ENCODE data around the gene HERC4. TPM values are rescaled to one million over a fixed set of nuclear protein-coding genes. Genes with fewer than 3 reads are reported as not detected.

The HERC4 gene
- polyA plus RNA-seq, 4 donors = 13.5 to 40.5 (median 30.7) TPM

DNA sequence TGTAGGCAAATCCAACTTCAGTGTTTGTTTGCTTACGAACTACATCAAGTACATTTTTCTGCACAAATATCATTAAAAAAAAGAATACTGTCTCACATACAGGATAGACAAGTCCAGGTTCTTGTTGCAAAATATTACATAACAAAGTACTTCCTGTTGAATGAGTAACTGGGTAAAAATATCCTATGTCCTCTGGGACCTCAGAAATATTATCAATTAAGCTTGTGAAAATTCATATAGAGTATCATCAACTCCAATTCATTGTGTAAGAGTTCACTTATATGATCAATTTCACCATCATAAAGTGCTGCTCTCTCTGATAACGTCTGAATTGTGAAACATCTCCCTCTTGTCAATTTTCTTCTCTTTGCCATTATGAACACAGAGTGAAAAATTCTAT, 22.6 kb downstream of the HERC4 start:
- H3K27me3 ChIP-seq (ENCODE audit: control insufficient read depth in 3 of 3, insufficient read depth in 3 of 3, low read length in 3 of 3) = no peaks in the 10 kb centered on the region
- no peak overlapping the region for H3K4me3 ChIP-seq (ENCODE audit: low read depth in 1 of 3, low read length in 3 of 3)
- no peaks in the 10 kb centered on the region for H3K4me1 ChIP-seq (ENCODE audit: control insufficient read depth in 3 of 3, insufficient read depth in 2 of 3, low read depth in 1 of 3, low read length in 2 of 3)
- peaks cover 0 to 10% (median 3%) of the 10 kb centered on the region in 3 donors for H3K36me3 ChIP-seq (ENCODE audit: control insufficient read depth in 3 of 3, insufficient read depth in 2 of 3, low read depth in 1 of 3, low read length in 3 of 3)
- DNase-seq (no peak), FAIRE-seq (no peak)
- H3K27ac ChIP-seq (ENCODE audit: low read depth in 1 of 3, low read length in 2 of 3) = no peak overlapping the region
- no peaks in the 10 kb centered on the region for H3K9me3 ChIP-seq (ENCODE audit: control insufficient read depth in 2 of 2, insufficient read depth in 1 of 2, low read depth in 1 of 2, low read length in 1 of 2)
- 74 to 78% (median 76%) methylated on average over 2 of the region's 2 CpGs for WGBS, 3 donors

DNA sequence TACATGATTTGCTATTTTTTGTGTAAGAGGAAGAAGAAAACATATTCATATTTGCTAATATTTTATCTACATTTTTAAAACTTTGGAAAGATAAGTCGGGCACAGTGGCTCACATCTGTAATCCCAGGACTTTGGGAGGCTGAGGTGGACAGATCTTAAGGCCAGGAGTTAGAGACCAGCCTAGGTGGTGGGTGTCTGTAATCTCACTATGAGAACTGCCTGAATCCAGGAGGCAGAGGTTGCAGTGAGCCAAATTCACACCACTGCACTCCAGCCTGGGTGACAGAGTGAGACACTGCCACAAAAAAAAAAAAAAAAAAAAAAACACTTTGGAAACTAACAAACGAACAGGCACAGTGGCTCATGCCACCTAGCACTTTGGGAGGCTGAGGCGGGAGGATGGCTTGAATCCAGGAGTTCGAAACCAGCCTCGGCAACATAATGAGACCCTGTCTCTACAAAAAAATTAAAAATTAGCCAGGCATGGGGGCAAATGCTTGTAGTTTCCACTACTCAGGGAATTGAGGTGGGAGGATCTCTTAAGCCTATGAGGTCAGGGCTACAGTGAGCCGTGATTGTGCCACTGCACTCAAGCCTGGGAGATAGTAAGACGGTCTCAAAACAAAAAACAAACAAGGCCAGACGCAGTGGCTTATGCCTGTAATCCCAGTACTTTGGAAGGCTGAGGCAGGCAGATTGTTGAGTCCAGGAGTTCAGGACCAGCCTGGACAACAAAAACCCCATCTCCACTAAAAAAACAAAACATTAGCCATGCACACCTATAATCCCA, 25.6 kb downstream of the HERC4 start:
- H3K27ac ChIP-seq (ENCODE audit: low read depth in 1 of 3, low read length in 2 of 3) = no peak overlapping the region
- no peaks in the 10 kb centered on the region for H3K9me3 ChIP-seq (ENCODE audit: control insufficient read depth in 2 of 2, insufficient read depth in 1 of 2, low read depth in 1 of 2, low read length in 1 of 2)
- no peaks in the 10 kb centered on the region for H3K4me1 ChIP-seq (ENCODE audit: control insufficient read depth in 3 of 3, insufficient read depth in 2 of 3, low read depth in 1 of 3, low read length in 2 of 3)
- DNase-seq (no peak), FAIRE-seq (no peak)
- H3K4me3 ChIP-seq (ENCODE audit: low read depth in 1 of 3, low read length in 3 of 3) = no peak overlapping the region
- 83 to 97% (median 90%) methylated on average over 8 of the region's 8 CpGs for whole genome bisulfite sequencing, 3 donors
- peaks cover 0 to 9% (median 2%) of the 10 kb centered on the region in 3 donors for H3K36me3 ChIP-seq (ENCODE audit: control insufficient read depth in 3 of 3, insufficient read depth in 2 of 3, low read depth in 1 of 3, low read length in 3 of 3)
- no peaks in the 10 kb centered on the region for H3K27me3 ChIP-seq (ENCODE audit: control insufficient read depth in 3 of 3, insufficient read depth in 3 of 3, low read length in 3 of 3)

DNA sequence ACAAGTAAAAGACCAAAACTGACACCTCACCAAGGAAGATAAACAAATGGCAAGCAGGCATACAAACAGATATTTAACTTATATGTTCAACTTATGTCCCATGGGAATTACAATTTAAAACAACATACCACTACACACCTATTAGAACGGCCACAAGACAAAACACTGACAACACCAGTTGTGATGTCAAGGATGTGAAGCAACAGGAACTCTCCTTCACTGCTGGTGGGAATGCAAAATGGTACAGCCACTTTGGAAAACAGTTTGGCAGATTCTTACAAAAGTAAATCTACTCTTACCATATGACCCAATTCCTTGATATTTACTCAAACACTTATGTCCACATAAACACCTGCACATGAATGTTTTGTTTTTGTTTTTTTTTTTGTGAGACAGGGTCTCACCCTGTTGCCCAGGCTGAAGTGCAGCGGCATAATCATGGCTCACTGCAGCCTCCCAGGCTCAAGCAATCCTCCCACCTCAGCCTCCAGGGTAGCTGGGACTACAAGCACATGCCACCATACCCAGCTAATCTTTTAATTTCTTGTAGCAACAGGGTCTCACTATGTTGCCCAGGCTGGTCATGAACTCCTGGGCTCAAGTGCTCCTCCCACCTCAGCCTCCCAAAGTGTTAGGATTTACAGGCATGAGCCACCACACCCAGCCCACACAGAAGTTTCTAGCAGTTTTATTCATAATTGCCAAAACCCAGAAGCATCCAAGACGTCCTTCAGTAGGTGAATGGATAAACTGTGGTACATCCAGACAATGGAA, 27.3 kb downstream of the HERC4 start:
- no peak overlapping the region for H3K27ac ChIP-seq (ENCODE audit: low read depth in 1 of 3, low read length in 2 of 3)
- no peaks in the 10 kb centered on the region for H3K9me3 ChIP-seq (ENCODE audit: control insufficient read depth in 2 of 2, insufficient read depth in 1 of 2, low read depth in 1 of 2, low read length in 1 of 2)
- H3K27me3 ChIP-seq (ENCODE audit: control insufficient read depth in 3 of 3, insufficient read depth in 3 of 3, low read length in 3 of 3) = no peaks in the 10 kb centered on the region
- FAIRE-seq (no peak), DNase-seq (no peak)
- H3K4me3 ChIP-seq (ENCODE audit: low read depth in 1 of 3, low read length in 3 of 3) = no peak overlapping the region
- no peaks in the 10 kb centered on the region for H3K4me1 ChIP-seq (ENCODE audit: control insufficient read depth in 3 of 3, insufficient read depth in 2 of 3, low read depth in 1 of 3, low read length in 2 of 3)
- 86 to 91% (median 89%) methylated on average over 3 of the region's 3 CpGs for WGBS, 3 donors
- peaks cover 0 to 12% (median 2%) of the 10 kb centered on the region in 3 donors for H3K36me3 ChIP-seq (ENCODE audit: control insufficient read depth in 3 of 3, insufficient read depth in 2 of 3, low read depth in 1 of 3, low read length in 3 of 3)

DNA sequence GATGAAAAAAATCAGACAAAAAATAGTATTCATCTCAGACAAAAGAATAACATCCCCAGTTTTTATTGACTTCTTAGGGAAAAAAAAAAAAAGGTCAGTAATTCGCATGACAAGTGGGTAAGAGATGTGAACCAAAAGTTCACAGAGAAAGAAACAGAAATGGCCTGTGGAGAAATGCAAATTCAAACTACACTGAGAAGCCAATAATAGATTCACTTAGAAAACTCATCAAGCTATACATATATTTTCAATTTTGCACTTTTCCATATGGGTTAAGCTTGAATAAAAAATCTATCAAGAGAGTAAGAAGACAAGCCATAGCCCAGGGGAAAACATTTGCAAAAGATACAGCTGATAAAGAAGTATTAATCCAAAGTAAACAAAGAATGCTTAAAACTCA, 28.0 kb downstream of the HERC4 start:
- 97 to 100% (median 97%) methylated on average over 1 of the region's 1 CpG for WGBS, 3 donors
- Histone ChIP-seq H3K9me3 (ENCODE audit: control insufficient read depth in 2 of 2, insufficient read depth in 1 of 2, low read depth in 1 of 2, low read length in 1 of 2) (no peaks in the 10 kb centered on the region), H3K4me3 (ENCODE audit: low read depth in 1 of 3, low read length in 3 of 3) (no peak overlapping the region), H3K27ac (ENCODE audit: low read depth in 1 of 3, low read length in 2 of 3) (no peak overlapping the region), H3K36me3 (ENCODE audit: control insufficient read depth in 3 of 3, insufficient read depth in 2 of 3, low read depth in 1 of 3, low read length in 3 of 3) (peaks cover 0 to 16% (median 2%) of the 10 kb centered on the region in 3 donors), H3K4me1 (ENCODE audit: control insufficient read depth in 3 of 3, insufficient read depth in 2 of 3, low read depth in 1 of 3, low read length in 2 of 3) (no peaks in the 10 kb centered on the region), H3K27me3 (ENCODE audit: control insufficient read depth in 3 of 3, insufficient read depth in 3 of 3, low read length in 3 of 3) (no peaks in the 10 kb centered on the region)
- DNase-seq = no peak
- FAIRE-seq = no peak

- no peaks in the 10 kb centered on the region for H3K9me3 ChIP-seq (ENCODE audit: control insufficient read depth in 2 of 2, insufficient read depth in 1 of 2, low read depth in 1 of 2, low read length in 1 of 2)
- no peak for FAIRE-seq
- no peak overlapping the region for H3K27ac ChIP-seq (ENCODE audit: low read depth in 1 of 3, low read length in 2 of 3)
- no peak for DNase-seq
- H3K27me3 ChIP-seq (ENCODE audit: control insufficient read depth in 3 of 3, insufficient read depth in 3 of 3, low read length in 3 of 3) = no peaks in the 10 kb centered on the region
- peaks cover 0 to 17% (median 2%) of the 10 kb centered on the region in 3 donors for H3K36me3 ChIP-seq (ENCODE audit: control insufficient read depth in 3 of 3, insufficient read depth in 2 of 3, low read depth in 1 of 3, low read length in 3 of 3)
- no peak overlapping the region for H3K4me3 ChIP-seq (ENCODE audit: low read depth in 1 of 3, low read length in 3 of 3)
- no peaks in the 10 kb centered on the region for H3K4me1 ChIP-seq (ENCODE audit: control insufficient read depth in 3 of 3, insufficient read depth in 2 of 3, low read depth in 1 of 3, low read length in 2 of 3)
- WGBS, 3 donors = 86 to 91% (median 88%) methylated on average over 5 of the region's 5 CpGs
These were observed 28.4 kb downstream of the HERC4 start for GRCh38 chr10:68046642-68047041.

GRCh38 chr10:68043030-68043429, 32.1 kb downstream of the HERC4 start:
- Histone ChIP-seq H3K9me3 (ENCODE audit: control insufficient read depth in 2 of 2, insufficient read depth in 1 of 2, low read depth in 1 of 2, low read length in 1 of 2) (no peaks in the 10 kb centered on the region), H3K36me3 (ENCODE audit: control insufficient read depth in 3 of 3, insufficient read depth in 2 of 3, low read depth in 1 of 3, low read length in 3 of 3) (peaks cover 0 to 24% (median 3%) of the 10 kb centered on the region in 3 donors), H3K4me3 (ENCODE audit: low read depth in 1 of 3, low read length in 3 of 3) (no peak overlapping the region), H3K27ac (ENCODE audit: low read depth in 1 of 3, low read length in 2 of 3) (no peak overlapping the region), H3K27me3 (ENCODE audit: control insufficient read depth in 3 of 3, insufficient read depth in 3 of 3, low read length in 3 of 3) (no peaks in the 10 kb centered on the region), H3K4me1 (ENCODE audit: control insufficient read depth in 3 of 3, insufficient read depth in 2 of 3, low read depth in 1 of 3, low read length in 2 of 3) (no peaks in the 10 kb centered on the region)
- no peak for FAIRE-seq
- DNase-seq = no peak

DNA sequence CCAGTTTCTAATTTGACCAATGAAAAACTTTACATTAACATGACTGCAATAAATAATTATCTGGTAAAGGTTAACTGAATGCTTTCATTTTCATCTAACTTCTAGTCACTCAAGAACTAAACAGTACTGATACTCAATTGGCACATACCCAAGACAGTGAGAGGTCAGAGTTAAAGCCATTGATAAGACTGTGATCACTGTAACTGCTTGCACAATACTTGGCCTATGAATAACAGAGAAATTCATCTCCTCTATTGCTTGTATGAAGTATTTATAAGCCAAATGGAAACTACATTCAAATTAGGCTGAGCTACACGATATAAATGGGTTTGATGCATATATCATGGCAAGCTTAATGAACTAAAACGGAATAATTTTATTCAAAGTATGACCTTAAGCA, 43.0 kb downstream of the HERC4 start:
- 23 to 55% (median 41%) methylated on average over 2 of the region's 2 CpGs for WGBS, 3 donors
- Histone ChIP-seq H3K4me1 (ENCODE audit: control insufficient read depth in 3 of 3, insufficient read depth in 2 of 3, low read depth in 1 of 3, low read length in 2 of 3) (no peaks in the 10 kb centered on the region), H3K36me3 (ENCODE audit: control insufficient read depth in 3 of 3, insufficient read depth in 2 of 3, low read depth in 1 of 3, low read length in 3 of 3) (peaks cover 2 to 26% (median 4%) of the 10 kb centered on the region in 3 donors), H3K4me3 (ENCODE audit: low read depth in 1 of 3, low read length in 3 of 3) (no peak overlapping the region), H3K27me3 (ENCODE audit: control insufficient read depth in 3 of 3, insufficient read depth in 3 of 3, low read length in 3 of 3) (no peaks in the 10 kb centered on the region), H3K9me3 (ENCODE audit: control insufficient read depth in 2 of 2, insufficient read depth in 1 of 2, low read depth in 1 of 2, low read length in 1 of 2) (no peaks in the 10 kb centered on the region), H3K27ac (ENCODE audit: low read depth in 1 of 3, low read length in 2 of 3) (no peak overlapping the region)
- FAIRE-seq (no peak), DNase-seq (peak; percentile 65 to 97)

DNA sequence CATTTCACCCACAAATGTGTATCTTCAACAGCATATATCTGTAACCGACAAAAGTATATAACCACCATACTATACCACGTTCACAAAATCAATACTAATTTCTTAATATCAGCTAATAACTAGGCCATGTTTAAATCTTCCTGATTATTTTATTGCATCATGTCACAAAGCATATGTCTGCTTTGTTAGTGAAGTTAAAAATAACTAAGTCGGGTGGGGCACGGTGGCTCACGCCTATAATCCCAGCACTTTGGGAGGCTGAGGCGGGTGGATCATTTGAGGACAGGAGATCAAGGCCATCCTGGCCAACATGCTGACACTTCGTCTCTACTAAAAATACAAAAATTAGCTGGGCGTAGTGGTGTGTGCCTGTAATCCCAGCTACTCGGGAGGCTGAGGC, 47.7 kb downstream of the HERC4 start:
- Histone ChIP-seq H3K9me3 (ENCODE audit: control insufficient read depth in 2 of 2, insufficient read depth in 1 of 2, low read depth in 1 of 2, low read length in 1 of 2) (no peaks in the 10 kb centered on the region), H3K27ac (ENCODE audit: low read depth in 1 of 3, low read length in 2 of 3) (no peak overlapping the region), H3K4me1 (ENCODE audit: control insufficient read depth in 3 of 3, insufficient read depth in 2 of 3, low read depth in 1 of 3, low read length in 2 of 3) (no peaks in the 10 kb centered on the region), H3K27me3 (ENCODE audit: control insufficient read depth in 3 of 3, insufficient read depth in 3 of 3, low read length in 3 of 3) (no peaks in the 10 kb centered on the region), H3K4me3 (ENCODE audit: low read depth in 1 of 3, low read length in 3 of 3) (no peak overlapping the region), H3K36me3 (ENCODE audit: control insufficient read depth in 3 of 3, insufficient read depth in 2 of 3, low read depth in 1 of 3, low read length in 3 of 3) (peaks cover 2 to 27% (median 6%) of the 10 kb centered on the region in 3 donors)
- no peak for FAIRE-seq
- WGBS, 3 donors = 48 to 80% (median 66%) methylated on average over 9 of the region's 9 CpGs
- DNase-seq = peak in 1 of 2 donors; percentile 44
